Upper lobe of left lung (tissue), 6 donors: ENCODE results near the gene PRX. TPM values are rescaled to one million over a fixed set of nuclear protein-coding genes. Genes with fewer than 3 reads are reported as not detected.

Source experiments
- ATAC-seq, 2 donors: fragments of 200-7000 bp; cut with Tn5 transposase; one replicate each; pipeline ENCODE4 v1.9.1; 2022; ENCODE audit warnings: mild to moderate bottlenecking in 2 of 2, moderate library complexity in 2 of 2; ENCODE audit not compliant: low FRiP score in 2 of 2
- DNase-seq, 2 donors: peaks; one replicate each; pipeline ENCODE4 v3.0.0-alpha.2; 2019 to 2020
- H3K27ac ChIP-seq, 4 donors: fragments of 200-600 bp; sonication (generic); one replicate each; pipeline ENCODE4 v1.5.1; 2016 to 2019
- H3K27me3 ChIP-seq, 4 donors: fragments of 200-600 bp; sonication (generic); one replicate each; pipeline ENCODE4 v1.5.1; 2017 to 2019
- H3K36me3 ChIP-seq, 4 donors: fragments of 200-600 bp; sonication (generic); one replicate each; pipeline ENCODE4 v1.5.1; 2016 to 2019
- H3K4me1 ChIP-seq, 4 donors: fragments of 200-600 bp; sonication (generic); one replicate each; pipeline ENCODE4 v1.5.1; 2018 to 2019
- H3K4me3 ChIP-seq, 4 donors: fragments of 200-600 bp; sonication (generic); one replicate each; pipeline ENCODE4 v1.5.1; 2017 to 2019; ENCODE audit warnings: mild to moderate bottlenecking in 2 of 4, moderate library complexity in 1 of 4
- H3K9me3 ChIP-seq, 4 donors: fragments of 200-600 bp; sonication (generic); one replicate each; pipeline ENCODE4 v1.5.1; 2018 to 2019
- CTCF ChIP-seq, 6 experiments: fragments of 450-650 bp in 4 of 6; fragments of 200-600 bp in 2 of 6; sonication (generic) in 2 of 6; IDR thresholded peaks; one replicate each; pipeline ENCODE4 v1.5.1; 2016 to 2019; ENCODE audit warnings: antibody characterized with exemption in 6 of 6
- EP300 ChIP-seq, 4 donors: sonication (generic); formaldehyde crosslinking; IDR thresholded peaks; one replicate each; pipeline ENCODE4 v1.5.1; 2017; ENCODE audit warnings: antibody characterized with exemption in 4 of 4, control low read depth in 2 of 4
- POLR2A ChIP-seq, 4 donors: fragments of 450-650 bp; IDR thresholded peaks; one replicate each; pipeline ENCODE4 v1.5.1; 2016 to 2017; ENCODE audit warnings: antibody characterized with exemption in 4 of 4, mild to moderate bottlenecking in 2 of 4
- POLR2AphosphoS5 ChIP-seq, 2 donors: sonication (generic); formaldehyde crosslinking; IDR thresholded peaks; one replicate each; pipeline ENCODE4 v1.5.1; 2017; ENCODE audit warnings: antibody characterized with exemption in 2 of 2
- WGBS, 2 donors: methylation state at CpG; one replicate each; pipeline ENCODE4 v1.1.5; 2017 to 2018; 5-methylcytosine and 5-hydroxymethylcytosine counted together
- total RNA-seq, 6 donors: library from RNA; depleted of rRNA in 4 of 6; stranded (reverse); fragments of >200 nt in 4 of 6; gene quantifications; one replicate each; pipeline versions ENCODE4 v1.1.0 to v1.2.1, GENCODE V29; 2016 to 2021
- donor health status: DM: no; HTN: no; CAD: no; lungs with moderate emphysema.
- donor health status: DM: no; HTN: yes; CAD: no; lungs with severe emphysema.

PRX gene
- total RNA-seq, 6 donors from 2014 or later, result 30.1 to 146 (median 51.5) TPM

DNA sequence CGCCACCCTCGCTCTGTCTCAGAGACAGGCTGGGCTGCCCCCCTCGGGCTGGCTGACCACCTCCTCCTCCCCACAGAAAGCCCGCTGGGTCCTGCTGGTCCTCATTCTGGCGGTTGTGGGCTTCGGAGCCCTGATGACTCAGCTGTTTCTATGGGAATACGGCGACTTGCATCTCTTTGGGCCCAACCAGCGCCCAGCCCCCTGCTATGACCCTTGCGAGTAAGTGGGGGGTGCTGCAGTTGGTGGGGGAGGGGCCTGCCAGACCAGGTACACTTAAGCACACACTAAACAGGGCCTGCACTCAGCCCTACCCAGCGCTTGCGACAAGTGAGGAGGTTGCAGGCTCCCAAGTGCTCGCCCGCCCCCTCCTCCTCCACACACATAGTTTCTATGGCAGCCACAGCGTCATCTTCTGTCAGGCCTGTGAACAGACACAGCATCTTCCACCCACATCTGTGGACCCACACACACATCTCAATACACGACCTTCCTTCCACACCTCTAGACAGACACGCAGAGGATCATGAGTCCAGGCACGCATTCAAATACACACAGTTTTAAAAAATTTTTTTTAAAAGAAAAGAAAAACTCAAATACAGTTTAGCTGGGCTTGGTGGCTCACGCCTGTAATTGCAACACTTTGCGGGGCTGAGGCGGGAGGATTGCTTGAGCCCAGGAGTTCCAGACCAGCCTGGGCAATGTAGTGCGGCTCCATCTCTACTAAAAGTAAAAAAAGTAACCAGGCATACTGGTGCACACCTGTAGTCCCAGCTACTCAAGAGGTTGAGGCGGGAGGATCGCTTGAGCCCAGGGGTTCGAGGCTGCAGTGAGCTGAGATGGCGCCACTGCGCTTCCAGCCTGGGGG is 46.2 kb downstream of the PRX start:
- H3K36me3 ChIP-seq, result peaks cover 3 to 53% (median 39%) of the 10 kb centered on the region in 4 donors
- TF ChIP-seq POLR2AphosphoS5 (IDR thresholded peaks at IDR 0.05) (no peak), POLR2A (IDR thresholded peaks at IDR 0.05) (no peak), EP300 (IDR thresholded peaks at IDR 0.05) (no peak), CTCF (IDR thresholded peaks at IDR 0.05) (no peak)
- WGBS, 2 donors, result 70 to 85% methylated on average over 27 of the region's 27 CpGs
- peaks cover 18 to 52% (median 23%) of the 10 kb centered on the region in 4 donors for H3K4me1 ChIP-seq
- ATAC-seq (peak; percentile 28 to 61), DNase-seq (peak in 1 of 2 donors; percentile 82)
- H3K27ac ChIP-seq, result peak overlapping the region in 2 of 4 donors; percentile 69 to 90
- H3K9me3 ChIP-seq, result no peaks in the 10 kb centered on the region
- peak overlapping the region in 3 of 4 donors; percentile 45 to 51 (median 50) for H3K4me3 ChIP-seq
- H3K27me3 ChIP-seq, result no peaks in the 10 kb centered on the region

- no peak for TF ChIP-seq EP300 (IDR thresholded peaks at IDR 0.05)
- peak in 1 of 2 donors; percentile 23 for TF ChIP-seq POLR2AphosphoS5 (IDR thresholded peaks at IDR 0.05)
- TF ChIP-seq POLR2A (IDR thresholded peaks at IDR 0.05), result peak in 1 of 4 donors; percentile 68
- no peak for TF ChIP-seq CTCF (IDR thresholded peaks at IDR 0.05)
- DNase-seq (peak; percentile 84 to 96), ATAC-seq (peak; percentile 82 to 88)
- Histone ChIP-seq H3K4me1 (peaks cover 16 to 52% (median 29%) of the 10 kb centered on the region in 4 donors), H3K9me3 (no peaks in the 10 kb centered on the region), H3K27ac (peak overlapping the region; percentile 27 to 90 (median 66)), H3K4me3 (peak overlapping the region; percentile 24 to 51 (median 48)), H3K36me3 (peaks cover 3 to 44% (median 33%) of the 10 kb centered on the region in 4 donors), H3K27me3 (no peaks in the 10 kb centered on the region)
- 20 to 52% methylated on average over 9 to 18 of the region's 28 CpGs for WGBS, 2 donors
Observed at GRCh38 chr19:40365613-40366401, 47.4 kb downstream of the PRX start.

DNA sequence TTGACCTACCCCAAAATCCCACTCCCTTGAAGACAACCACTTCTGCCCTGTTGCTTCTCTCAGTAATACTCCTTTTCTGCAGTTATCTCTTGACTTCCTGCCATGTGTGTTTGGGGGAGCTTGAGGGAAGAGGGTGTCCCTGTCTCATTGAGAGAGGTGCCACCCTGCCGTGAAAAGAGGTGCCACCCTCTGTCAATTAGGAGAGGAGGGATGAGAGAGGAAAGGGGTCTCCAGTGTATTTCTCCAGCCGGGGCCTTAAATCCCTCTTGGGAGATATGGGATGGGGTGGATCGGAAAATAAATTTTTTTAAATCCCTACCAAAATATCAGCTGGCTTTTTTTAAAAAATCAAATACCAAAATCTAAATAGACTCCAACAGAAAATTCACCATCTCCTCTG is 48.2 kb downstream of the PRX start:
- no peak for DNase-seq
- 63 to 68% methylated on average over 3 of the region's 3 CpGs for WGBS, 2 donors
- Histone ChIP-seq H3K36me3 (peaks cover 1 to 37% (median 27%) of the 10 kb centered on the region in 4 donors), H3K27me3 (no peaks in the 10 kb centered on the region), H3K4me1 (peaks cover 15 to 57% (median 33%) of the 10 kb centered on the region in 4 donors), H3K27ac (no peak overlapping the region), H3K4me3 (peak overlapping the region in 2 of 4 donors; percentile 50 to 51), H3K9me3 (no peaks in the 10 kb centered on the region)
- no peak for ATAC-seq
- TF ChIP-seq EP300 (IDR thresholded peaks at IDR 0.05) (no peak), POLR2A (IDR thresholded peaks at IDR 0.05) (no peak), POLR2AphosphoS5 (IDR thresholded peaks at IDR 0.05) (no peak)

GRCh38 chr19:40363069-40363468 is 50.1 kb downstream of the PRX start:
- DNase-seq, result no peak
- Histone ChIP-seq H3K4me3 (no peak overlapping the region), H3K9me3 (no peaks in the 10 kb centered on the region), H3K27me3 (no peaks in the 10 kb centered on the region), H3K27ac (peak overlapping the region in 1 of 4 donors; percentile 9), H3K36me3 (peaks cover 0 to 27% (median 17%) of the 10 kb centered on the region in 4 donors), H3K4me1 (peaks cover 24 to 62% (median 37%) of the 10 kb centered on the region in 4 donors)
- no peak for TF ChIP-seq EP300 (IDR thresholded peaks at IDR 0.05)
- TF ChIP-seq POLR2A (IDR thresholded peaks at IDR 0.05), result no peak
- no peak for TF ChIP-seq POLR2AphosphoS5 (IDR thresholded peaks at IDR 0.05)
- WGBS, 2 donors, result 59 to 71% methylated on average over 5 of the region's 5 CpGs
- ATAC-seq, result no peak

- Histone ChIP-seq H3K4me3 (no peak overlapping the region), H3K27ac (no peak overlapping the region), H3K36me3 (peaks cover 0 to 17% (median 9%) of the 10 kb centered on the region in 4 donors), H3K9me3 (no peaks in the 10 kb centered on the region), H3K27me3 (no peaks in the 10 kb centered on the region), H3K4me1 (peaks cover 25 to 59% (median 37%) of the 10 kb centered on the region in 4 donors)
- DNase-seq, result no peak
- no peak for ATAC-seq
- WGBS, 2 donors, result 87 to 92% methylated on average over 3 of the region's 3 CpGs
- TF ChIP-seq EP300 (IDR thresholded peaks at IDR 0.05) (no peak), POLR2A (IDR thresholded peaks at IDR 0.05) (no peak), CTCF (IDR thresholded peaks at IDR 0.05) (no peak), POLR2AphosphoS5 (IDR thresholded peaks at IDR 0.05) (no peak)
Observed at GRCh38 chr19:40362160-40362559, 51.0 kb downstream of the PRX start.
